Endothelial cell of umbilical vein (primary cell): ENCODE results near the gene KCNF1. TPM values are rescaled to one million over a fixed set of nuclear protein-coding genes. Genes with fewer than 3 reads are reported as not detected.

Source experiments
- BruUV-seq: library from RNA; stranded (reverse); fragments of 400-500 nt; replicated peaks from 2 replicates; lab custom pipeline; 2021; lab: Mats Ljungman, UMichigan
- CTCF ChIA-PET: fragments of 300-600, 350-600 bp; sonication (Branson Sonifier 250); formaldehyde crosslinking; loops from one replicate; lab custom pipeline; 2021; ENCODE audit warnings: antibody characterized with exemption, inconsistent platforms; lab: Charles Lee
- POLR2A ChIA-PET: fragments of 300-600, 350-600 bp; sonication (Branson Sonifier 250); formaldehyde crosslinking; loops from one replicate; lab custom pipeline; 2021; ENCODE audit warnings: antibody characterized with exemption, inconsistent platforms; lab: Charles Lee
- DNase-seq: peaks from one replicate; pipeline ENCODE4 v3.0.0-alpha.2; 2011; ENCODE audit warnings: low read depth, low spot score
- FAIRE-seq: peaks from 2 replicates; lab custom pipeline; 2011; peaks lifted over from hg19 to GRCh38; lab: Jason Lieb, UNC
- H2AFZ ChIP-seq: 2 replicates; pipeline ENCODE4 v1.6.0; 2012; ENCODE audit warnings: low read depth, low read length, control low read depth, inconsistent platforms
- H3K27ac ChIP-seq: 2 replicates; pipeline ENCODE4 v1.5.1; 2011; ENCODE audit warnings: low read depth, mild to moderate bottlenecking, control low read depth, low read length, moderate library complexity; ENCODE audit not compliant: insufficient read depth
- H3K27me3 ChIP-seq, 2 experiments: 2 replicates each; pipeline versions ENCODE4 v1.6.0 to v1.6.1; 2011; ENCODE audit warnings: low read length in 2 of 2, mixed read lengths in 1 of 2; ENCODE audit not compliant: control insufficient read depth in 2 of 2, insufficient read depth in 2 of 2
- H3K36me3 ChIP-seq, 2 experiments: 2 replicates in 1 of 2; 3 replicates in 1 of 2; pipeline ENCODE4 v1.5.1; 2011; ENCODE audit warnings: low read length in 2 of 2, mild to moderate bottlenecking in 1 of 2, moderate library complexity in 1 of 2; ENCODE audit not compliant: control insufficient read depth in 2 of 2, insufficient read depth in 2 of 2; ENCODE audit errors: extremely low read depth in 1 of 2
- H3K4me1 ChIP-seq: 3 replicates; pipeline ENCODE4 v1.5.1; 2011; ENCODE audit warnings: mild to moderate bottlenecking, low read length; ENCODE audit not compliant: control insufficient read depth, insufficient read depth; ENCODE audit errors: extremely low read depth
- H3K4me2 ChIP-seq: 2 replicates; pipeline ENCODE4 v1.6.1; 2011; ENCODE audit warnings: low read length, control low read depth, mixed read lengths; ENCODE audit not compliant: insufficient read depth
- H3K4me3 ChIP-seq, 3 experiments: fragments of 200-600 bp in 1 of 3; sonication (generic), shearing (Covaris generic) in 1 of 3; replicated peaks in 1 of 3; 2 replicates each; pipeline ENCODE4 v1.5.1; 2011 to 2016; ENCODE audit warnings: control low read depth in 3 of 3, low read length in 3 of 3, mild to moderate bottlenecking in 2 of 3, inconsistent platforms in 1 of 3, low read depth in 1 of 3, moderate library complexity in 1 of 3; ENCODE audit not compliant: insufficient read depth in 1 of 3
- H3K79me2 ChIP-seq: 2 replicates; pipeline ENCODE4 v1.6.0; 2012; ENCODE audit warnings: low read length, inconsistent platforms; ENCODE audit not compliant: control insufficient read depth, insufficient read depth
- H3K9ac ChIP-seq: replicated peaks from 2 replicates; pipeline ENCODE3; 2011; ENCODE audit warnings: low read length, control low read depth; ENCODE audit not compliant: insufficient read depth; ENCODE audit errors: extremely low read depth
- H3K9me1 ChIP-seq: replicated peaks from 3 replicates; pipeline ENCODE4 v1.6.0; 2011; ENCODE audit warnings: mild to moderate bottlenecking, low read length; ENCODE audit not compliant: control insufficient read depth, insufficient read depth; ENCODE audit errors: extremely low read depth
- H3K9me3 ChIP-seq: replicated peaks from 2 replicates; pipeline ENCODE4 v1.5.1; 2012; ENCODE audit warnings: low read length, inconsistent platforms; ENCODE audit not compliant: control insufficient read depth, insufficient read depth
- H4K20me1 ChIP-seq: replicated peaks from 2 replicates; pipeline ENCODE3; 2011; ENCODE audit warnings: mild to moderate bottlenecking, low read length; ENCODE audit not compliant: control insufficient read depth, insufficient read depth; ENCODE audit errors: extremely low read depth
- EZH2 ChIP-seq: IDR thresholded peaks from 2 replicates; pipeline ENCODE4 v1.6.1; 2012; ENCODE audit warnings: borderline replicate concordance, low read depth, mild to moderate bottlenecking, moderate library complexity, low read length, inconsistent platforms; ENCODE audit not compliant: severe bottlenecking
- FOS ChIP-seq: IDR thresholded peaks from 2 replicates; pipeline ENCODE4 v1.6.1; 2011; ENCODE audit warnings: mild to moderate bottlenecking, low read length, moderate library complexity, borderline replicate concordance; ENCODE audit not compliant: insufficient read depth
- GATA2 ChIP-seq: IDR thresholded peaks from 2 replicates; pipeline ENCODE4 v1.7.0; 2011; ENCODE audit warnings: low read depth, mild to moderate bottlenecking, moderate library complexity, mixed read lengths, low read length; ENCODE audit not compliant: insufficient read length, insufficient read depth
- JUN ChIP-seq: IDR thresholded peaks from 2 replicates; pipeline ENCODE4 v1.6.1; 2011; ENCODE audit warnings: borderline replicate concordance, low read depth; ENCODE audit not compliant: insufficient read length, insufficient read depth
- MYC ChIP-seq: IDR thresholded peaks from one replicate; pipeline ENCODE4 v1.6.1; 2011; ENCODE audit warnings: mild to moderate bottlenecking, low read depth, low read length
- POLR2A ChIP-seq: IDR thresholded peaks from 2 replicates; pipeline ENCODE4 v1.6.1; 2012; ENCODE audit warnings: low read depth, mild to moderate bottlenecking, control low read depth, low read length
- POLR2AphosphoS5 ChIP-seq: IDR thresholded peaks from 2 replicates; pipeline ENCODE4 v1.6.1; 2012; ENCODE audit warnings: low read depth, mild to moderate bottlenecking, control low read depth, low read length, moderate library complexity; ENCODE audit not compliant: insufficient read depth
- dilution Hi-C: fragments of 300-500 bp; cut with MboI; formaldehyde crosslinking; loops from one replicate; pipeline ENCODE4 v1.15.0; 2019; ENCODE audit warnings: low sequenced_read_pairs; ENCODE audit not compliant: extremely low pct_ligation_motif_present
- intact Hi-C: fragments of 100-400 bp; cut with micrococcal nuclease; formaldehyde crosslinking; loops from one replicate; pipeline ENCODE4 v1.10.0; 2022
- polyA plus RNA-seq, 4 experiments: library from polyadenylated mRNA; depleted of rRNA in 3 of 4; stranded (reverse) in 3 of 4; unstranded in 1 of 4; fragments of >200 nt; gene quantifications; 2 replicates each; pipeline versions ENCODE4 v1.2.1 to v1.2.3, GENCODE V29; 2011 to 2012; ENCODE audit warnings: missing spikeins in 1 of 4
- total RNA-seq: library from RNA; stranded (reverse); gene quantifications from 2 replicates; pipeline ENCODE4 v1.2.3, GENCODE V29; 2021
- TF ChIP-seq, protein P1 (sequence below), 2 donors: IDR thresholded peaks; 1 replicate in 1 of 2; 2 replicates in 1 of 2; pipeline ENCODE4 v1.5.1; 2011; ENCODE audit warnings: low read length in 2 of 2, mild to moderate bottlenecking in 2 of 2, moderate library complexity in 2 of 2, control low read depth in 1 of 2, inconsistent platforms in 1 of 2, low read depth in 1 of 2; ENCODE audit not compliant: insufficient read depth in 1 of 2; ENCODE audit errors: extremely low read depth in 1 of 2
- TF ChIP-seq, protein P2 (sequence below): IDR thresholded peaks from 2 replicates; pipeline ENCODE4 v1.6.1; 2011; ENCODE audit not compliant: insufficient read depth, insufficient read length

The KCNF1 gene
- total and polyA plus RNA-seq, 2 donors (not counting 3 experiments of a cell fraction or from before 2014, with no cell fraction given) = 0.23 to 0.42 TPM

DNA sequence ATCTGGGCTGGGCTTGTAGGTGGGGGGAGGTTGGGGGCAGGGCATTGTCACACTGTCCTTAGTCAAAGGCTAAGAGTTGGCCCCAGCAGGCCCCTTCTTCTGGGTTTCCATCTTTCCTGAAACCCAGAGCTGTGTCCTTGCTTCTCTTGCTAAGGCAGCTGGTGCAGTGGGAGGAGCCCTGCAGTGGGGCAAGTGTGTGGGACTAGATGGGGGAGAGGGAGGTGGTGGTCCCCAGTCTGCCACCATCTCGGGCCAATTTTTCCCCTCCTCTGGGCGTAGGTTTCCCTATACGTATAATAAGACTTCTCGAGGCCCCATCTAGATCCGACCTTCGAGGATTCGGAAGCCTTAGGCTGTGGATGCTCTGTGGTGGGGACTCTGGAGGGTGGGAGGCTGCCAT, 3.5 kb downstream of the KCNF1 start:
- DNase-seq (no peak), FAIRE-seq (no peak)
- H3K79me2 ChIP-seq = no peaks in the 10 kb centered on the region
- no peak for TF ChIP-seq POLR2A
- no peak for TF ChIP-seq MYC
- no peak for TF ChIP-seq EZH2
- no peak for TF ChIP-seq GATA2
- no peak for TF ChIP-seq FOS
- TF ChIP-seq, protein P1, sequence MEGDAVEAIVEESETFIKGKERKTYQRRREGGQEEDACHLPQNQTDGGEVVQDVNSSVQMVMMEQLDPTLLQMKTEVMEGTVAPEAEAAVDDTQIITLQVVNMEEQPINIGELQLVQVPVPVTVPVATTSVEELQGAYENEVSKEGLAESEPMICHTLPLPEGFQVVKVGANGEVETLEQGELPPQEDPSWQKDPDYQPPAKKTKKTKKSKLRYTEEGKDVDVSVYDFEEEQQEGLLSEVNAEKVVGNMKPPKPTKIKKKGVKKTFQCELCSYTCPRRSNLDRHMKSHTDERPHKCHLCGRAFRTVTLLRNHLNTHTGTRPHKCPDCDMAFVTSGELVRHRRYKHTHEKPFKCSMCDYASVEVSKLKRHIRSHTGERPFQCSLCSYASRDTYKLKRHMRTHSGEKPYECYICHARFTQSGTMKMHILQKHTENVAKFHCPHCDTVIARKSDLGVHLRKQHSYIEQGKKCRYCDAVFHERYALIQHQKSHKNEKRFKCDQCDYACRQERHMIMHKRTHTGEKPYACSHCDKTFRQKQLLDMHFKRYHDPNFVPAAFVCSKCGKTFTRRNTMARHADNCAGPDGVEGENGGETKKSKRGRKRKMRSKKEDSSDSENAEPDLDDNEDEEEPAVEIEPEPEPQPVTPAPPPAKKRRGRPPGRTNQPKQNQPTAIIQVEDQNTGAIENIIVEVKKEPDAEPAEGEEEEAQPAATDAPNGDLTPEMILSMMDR (IDR thresholded peaks at IDR 0.05; ENCODE audit: extremely low read depth in 1 of 2, insufficient read depth in 1 of 2, low read depth in 1 of 2, low read length in 2 of 2) = no peak
- no peak for TF ChIP-seq JUN
- no peak for TF ChIP-seq POLR2AphosphoS5
- TF ChIP-seq, protein P2, sequence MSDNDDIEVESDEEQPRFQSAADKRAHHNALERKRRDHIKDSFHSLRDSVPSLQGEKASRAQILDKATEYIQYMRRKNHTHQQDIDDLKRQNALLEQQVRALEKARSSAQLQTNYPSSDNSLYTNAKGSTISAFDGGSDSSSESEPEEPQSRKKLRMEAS = no peak
- intact Hi-C loops (no loop called here), dilution Hi-C loops (no loop called here)
- ChIA-PET POLR2A (no interaction called here), CTCF (interaction anchor here (1.2 to 1.7 kb wide), 3 partner anchors 11 to 83 kb away, joined by 4 to 9 read pairs (median 5); no protein-coding TSS in a partner anchor)
- H3K9me1 ChIP-seq = no peaks in the 10 kb centered on the region
- BruUV-seq = no TSS peak
- no peak overlapping the region for H3K4me2 ChIP-seq
- H4K20me1 ChIP-seq = no peaks in the 10 kb centered on the region
- peaks cover 5% of the 10 kb centered on the region for H3K4me1 ChIP-seq
- H3K9ac ChIP-seq = no peak overlapping the region
- no peak overlapping the region for H3K4me3 ChIP-seq
- no peaks in the 10 kb centered on the region for H3K9me3 ChIP-seq
- H3K27ac ChIP-seq = no peak overlapping the region
- H3K27me3 ChIP-seq = peaks cover 23 to 27% of the 10 kb centered on the region in 2 experiments
- H2AFZ ChIP-seq = no peak overlapping the region
- H3K36me3 ChIP-seq = no peaks in the 10 kb centered on the region
